HCT116 (cell line): ENCODE data around the gene ASCL3.

ENCODE experiments used
- EZH2 ChIP-seq: fragments of 200-600 bp; sonication (generic); IDR thresholded peaks from 2 replicates; pipeline ENCODE4 v1.6.1; 2017; ENCODE audit warnings: antibody characterized with exemption, mixed run types
- TF ChIP-seq, protein P1 (sequence below), 3 experiments: fragments of 200-600 bp in 1 of 3; sonication (generic) in 1 of 3; IDR thresholded peaks in 2 of 3; conservative IDR thresholded peaks in 1 of 3; 2 replicates each; pipeline ENCODE4 v1.5.1; 2012 to 2017; ENCODE audit warnings: low read depth in 2 of 3, low read length in 2 of 3, antibody characterized with exemption in 1 of 3, borderline replicate concordance in 1 of 3, control low read depth in 1 of 3, mild to moderate bottlenecking in 1 of 3, mixed read lengths in 1 of 3, mixed run types in 1 of 3, moderate library complexity in 1 of 3; ENCODE audit not compliant: insufficient read depth in 1 of 3
- TF ChIP-seq, protein P2 (sequence below): IDR thresholded peaks from 2 replicates; pipeline ENCODE4 v1.6.1; 2012; ENCODE audit warnings: low read depth

DNA sequence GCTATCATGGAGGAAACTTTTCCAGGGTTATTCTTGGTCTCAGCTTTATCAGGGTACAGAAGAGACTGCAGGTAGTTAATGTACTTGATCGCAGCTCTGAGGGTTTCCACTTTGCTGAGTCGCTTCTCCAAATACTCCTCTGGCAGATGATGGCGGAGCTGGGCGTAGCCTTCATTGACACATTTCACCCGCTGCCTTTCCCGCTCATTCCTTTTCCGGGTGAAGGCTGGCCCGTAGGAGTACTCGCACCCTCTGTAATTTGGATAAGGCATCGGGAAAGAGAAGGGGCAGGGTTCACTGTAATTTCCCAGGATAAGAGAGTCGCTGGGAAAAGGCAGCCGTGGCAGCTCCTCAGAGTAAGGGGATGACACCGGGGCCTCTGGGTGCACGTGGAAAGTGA lies 5.2 kb downstream of the ASCL3 start:
- TF ChIP-seq, protein P1, sequence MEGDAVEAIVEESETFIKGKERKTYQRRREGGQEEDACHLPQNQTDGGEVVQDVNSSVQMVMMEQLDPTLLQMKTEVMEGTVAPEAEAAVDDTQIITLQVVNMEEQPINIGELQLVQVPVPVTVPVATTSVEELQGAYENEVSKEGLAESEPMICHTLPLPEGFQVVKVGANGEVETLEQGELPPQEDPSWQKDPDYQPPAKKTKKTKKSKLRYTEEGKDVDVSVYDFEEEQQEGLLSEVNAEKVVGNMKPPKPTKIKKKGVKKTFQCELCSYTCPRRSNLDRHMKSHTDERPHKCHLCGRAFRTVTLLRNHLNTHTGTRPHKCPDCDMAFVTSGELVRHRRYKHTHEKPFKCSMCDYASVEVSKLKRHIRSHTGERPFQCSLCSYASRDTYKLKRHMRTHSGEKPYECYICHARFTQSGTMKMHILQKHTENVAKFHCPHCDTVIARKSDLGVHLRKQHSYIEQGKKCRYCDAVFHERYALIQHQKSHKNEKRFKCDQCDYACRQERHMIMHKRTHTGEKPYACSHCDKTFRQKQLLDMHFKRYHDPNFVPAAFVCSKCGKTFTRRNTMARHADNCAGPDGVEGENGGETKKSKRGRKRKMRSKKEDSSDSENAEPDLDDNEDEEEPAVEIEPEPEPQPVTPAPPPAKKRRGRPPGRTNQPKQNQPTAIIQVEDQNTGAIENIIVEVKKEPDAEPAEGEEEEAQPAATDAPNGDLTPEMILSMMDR (IDR thresholded peaks at IDR 0.05 in 2 of 3, conservative IDR thresholded peaks at IDR 0.05 in 1 of 3; ENCODE audit: borderline replicate concordance in 1 of 3, insufficient read depth in 1 of 3, low read depth in 2 of 3, low read length in 2 of 3) = no peak
- TF ChIP-seq, protein P2, sequence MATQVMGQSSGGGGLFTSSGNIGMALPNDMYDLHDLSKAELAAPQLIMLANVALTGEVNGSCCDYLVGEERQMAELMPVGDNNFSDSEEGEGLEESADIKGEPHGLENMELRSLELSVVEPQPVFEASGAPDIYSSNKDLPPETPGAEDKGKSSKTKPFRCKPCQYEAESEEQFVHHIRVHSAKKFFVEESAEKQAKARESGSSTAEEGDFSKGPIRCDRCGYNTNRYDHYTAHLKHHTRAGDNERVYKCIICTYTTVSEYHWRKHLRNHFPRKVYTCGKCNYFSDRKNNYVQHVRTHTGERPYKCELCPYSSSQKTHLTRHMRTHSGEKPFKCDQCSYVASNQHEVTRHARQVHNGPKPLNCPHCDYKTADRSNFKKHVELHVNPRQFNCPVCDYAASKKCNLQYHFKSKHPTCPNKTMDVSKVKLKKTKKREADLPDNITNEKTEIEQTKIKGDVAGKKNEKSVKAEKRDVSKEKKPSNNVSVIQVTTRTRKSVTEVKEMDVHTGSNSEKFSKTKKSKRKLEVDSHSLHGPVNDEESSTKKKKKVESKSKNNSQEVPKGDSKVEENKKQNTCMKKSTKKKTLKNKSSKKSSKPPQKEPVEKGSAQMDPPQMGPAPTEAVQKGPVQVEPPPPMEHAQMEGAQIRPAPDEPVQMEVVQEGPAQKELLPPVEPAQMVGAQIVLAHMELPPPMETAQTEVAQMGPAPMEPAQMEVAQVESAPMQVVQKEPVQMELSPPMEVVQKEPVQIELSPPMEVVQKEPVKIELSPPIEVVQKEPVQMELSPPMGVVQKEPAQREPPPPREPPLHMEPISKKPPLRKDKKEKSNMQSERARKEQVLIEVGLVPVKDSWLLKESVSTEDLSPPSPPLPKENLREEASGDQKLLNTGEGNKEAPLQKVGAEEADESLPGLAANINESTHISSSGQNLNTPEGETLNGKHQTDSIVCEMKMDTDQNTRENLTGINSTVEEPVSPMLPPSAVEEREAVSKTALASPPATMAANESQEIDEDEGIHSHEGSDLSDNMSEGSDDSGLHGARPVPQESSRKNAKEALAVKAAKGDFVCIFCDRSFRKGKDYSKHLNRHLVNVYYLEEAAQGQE = no peak
- TF ChIP-seq EZH2 = no peak
